ENCODE measurements around the gene PODNL1. TPM values are rescaled to one million over a fixed set of nuclear protein-coding genes. Genes with fewer than 3 reads are reported as not detected.
"Not testable (repeated sequence)": the region's sequence is repeated elsewhere in the genome, so short reads cannot be mapped to it uniquely, and the experiment has no call there.

PODNL1 gene
- total and polyA plus RNA-seq, 2 of the 8 experiments (the other 6 are each of a cell fraction or from before 2014, with no cell fraction given), result 1.0 to 1.5 TPM

DNA sequence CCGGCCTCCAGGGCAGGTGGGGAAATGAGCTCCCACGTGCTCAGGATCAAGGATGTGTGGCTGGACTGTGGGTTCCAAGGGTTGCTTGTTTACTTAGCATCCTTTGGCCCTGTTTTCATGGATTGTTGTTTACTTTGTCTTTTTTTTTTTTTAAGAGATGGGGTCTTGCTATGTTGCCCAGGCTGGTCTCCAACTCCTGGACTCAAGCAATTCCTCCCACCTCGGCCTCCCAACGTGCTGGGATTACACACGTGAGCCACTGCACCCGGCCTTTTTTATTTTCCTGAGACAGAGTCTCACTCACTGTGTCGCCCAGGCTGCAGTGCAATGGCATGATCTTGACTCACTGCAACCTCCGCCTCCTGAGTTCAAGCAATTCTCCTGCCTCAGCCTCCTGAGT is 29.0 kb upstream of the PODNL1 start:
- not testable (repeated sequence) for H2AFZ ChIP-seq (ENCODE audit: low read length); H4K91ac ChIP-seq (replicated peaks; ENCODE audit: insufficient read length, low read length); H3K18ac ChIP-seq (ENCODE audit: extremely low read depth, low read length); H3K56ac ChIP-seq (replicated peaks; ENCODE audit: insufficient read length, low read depth, low read length); H2BK20ac ChIP-seq (ENCODE audit: low read length); H2BK15ac ChIP-seq (ENCODE audit: low read length); H3K27me3 ChIP-seq (replicated peaks in 1 of 4; ENCODE audit: control insufficient read depth in 3 of 4, extremely low read depth in 1 of 4, insufficient read depth in 3 of 4, low read length in 3 of 4); H4K20me1 ChIP-seq (replicated peaks in 1 of 2; ENCODE audit: control insufficient read depth in 1 of 2, insufficient read depth in 2 of 2, low read length in 2 of 2); H3K79me1 ChIP-seq (ENCODE audit: low read depth, low read length); DNase-seq (ENCODE audit: low read depth in 1 of 2, low spot score in 2 of 2); H3K4ac ChIP-seq (replicated peaks; ENCODE audit: insufficient read length, low read depth, low read length); H2BK12ac ChIP-seq (ENCODE audit: low read depth, low read length); H2BK5ac ChIP-seq (ENCODE audit: low read depth, low read length); H3K79me2 ChIP-seq (ENCODE audit: control insufficient read depth in 1 of 2, insufficient read depth in 2 of 2, low read length in 2 of 2); H2BK120ac ChIP-seq (replicated peaks; ENCODE audit: low read depth, low read length); H3K27ac ChIP-seq (ENCODE audit: low read depth, low read length); H4K8ac ChIP-seq (ENCODE audit: extremely low read depth, insufficient read depth, low read length); H3K23ac ChIP-seq (ENCODE audit: insufficient read length); H3K14ac ChIP-seq (ENCODE audit: insufficient read length); H3K4me1 ChIP-seq (replicated peaks in 1 of 4; ENCODE audit: control insufficient read depth in 3 of 4, insufficient read depth in 4 of 4, low read length in 3 of 4); H3K4me3 ChIP-seq (ENCODE audit: extremely low read depth in 1 of 4, insufficient read depth in 2 of 4, low read depth in 3 of 4, low read length in 4 of 4); H3K9me3 ChIP-seq (ENCODE audit: insufficient read depth in 2 of 2, low read depth in 1 of 2, low read length in 1 of 2); FAIRE-seq; H3K4me2 ChIP-seq (ENCODE audit: insufficient read depth in 1 of 2, low read depth in 2 of 2, low read length in 2 of 2); H4K5ac ChIP-seq (ENCODE audit: insufficient read length, low read depth, low read length); H2AK5ac ChIP-seq (ENCODE audit: low read depth, low read length); H3K9ac ChIP-seq (replicated peaks in 1 of 4; ENCODE audit: extremely low read depth in 1 of 4, low read depth in 3 of 4, low read length in 3 of 4)
- peaks cover 10% of the 10 kb centered on the region; the same call in 1 of the 2 replicates for H3K23me2 ChIP-seq (ENCODE audit: low read depth, low read length)
- H3K36me3 ChIP-seq (ENCODE audit: control insufficient read depth in 2 of 4, insufficient read depth in 4 of 4, low read length in 3 of 4), result peaks cover 0 to 15% (median 8%) of the 10 kb centered on the region in 4 experiments; a peak in 5 of 8 replicates
- 91% methylated on average over 8 of the region's 8 CpGs; no CpG with 5 or more reads in 1 of the 2 experiments for WGBS, 2 experiments (ENCODE audit: extremely low coverage in 1 of 2, insufficient coverage in 1 of 2, insufficient read length in 1 of 2, insufficient replicate concordance in 2 of 2, low coverage in 1 of 2, low lambda C conversion rate in 2 of 2, missing lambda C conversion rate in 1 of 2)
- ChIA-PET CTCF (ENCODE audit: partially characterized antibody) (interaction anchor here (0.7 to 0.9 kb wide), 2 partner anchors 13 to 109 kb away, joined by 3 to 5 read pairs; no protein-coding TSS in a partner anchor), POLR2A (ENCODE audit: partially characterized antibody) (interaction anchor here (0.6 to 1.3 kb wide), 3 partner anchors 11 to 60 kb away, joined by 3 read pairs; no protein-coding TSS in a partner anchor)

Measured in H1 (cell line).